IMR-90 (cell line): ENCODE data around the gene CIAO3. TPM values are rescaled to one million over a fixed set of nuclear protein-coding genes. Genes with fewer than 3 reads are reported as not detected.

Experiments used
- ATAC-seq: fragments of 200-7000 bp; cut with Tn5 transposase; 2 replicates; pipeline ENCODE4 v1.9.1; 2020; ENCODE audit warnings: low read depth, mild to moderate bottlenecking, moderate library complexity
- BruUV-seq: library from RNA; stranded (reverse); fragments of 400-500 nt; replicated peaks from 2 replicates; lab custom pipeline; 2021; lab: Mats Ljungman, UMichigan
- CTCF ChIA-PET: fragments of 300-600 bp; formaldehyde crosslinking; extraction: SDS; loops from one replicate; lab custom pipeline; 2021; ENCODE audit warnings: antibody characterized with exemption; lab: Yijun Ruan, JAX
- POLR2A ChIA-PET: fragments of 300-600 bp; sonication (Branson Sonifier 250); formaldehyde crosslinking; loops from one replicate; lab custom pipeline; 2022; ENCODE audit warnings: antibody characterized with exemption; ENCODE audit not compliant: unreplicated experiment; lab: Charles Lee
- DNase-seq: peaks from one replicate; pipeline ENCODE4 v3.0.0; 2013
- H2AFZ ChIP-seq: replicated peaks from 2 replicates; pipeline ENCODE3; 2013; ENCODE audit warnings: low read length, mild to moderate bottlenecking; ENCODE audit not compliant: poor library complexity
- H2AK5ac ChIP-seq: 2 replicates; pipeline ENCODE4 v1.6.1; 2013; ENCODE audit warnings: low read depth, low read length, inconsistent platforms
- H2AK9ac ChIP-seq: replicated peaks from 2 replicates; pipeline ENCODE3; 2013; ENCODE audit warnings: mild to moderate bottlenecking, low read depth, low read length, moderate library complexity; ENCODE audit not compliant: poor library complexity
- H2BK120ac ChIP-seq: 2 replicates; pipeline ENCODE4 v1.6.1; 2013; ENCODE audit warnings: low read depth, low read length, inconsistent platforms
- H2BK15ac ChIP-seq: 3 replicates; pipeline ENCODE4 v1.6.1; 2013; ENCODE audit warnings: low read depth, low read length, inconsistent platforms
- H2BK20ac ChIP-seq: 2 replicates; pipeline ENCODE4 v1.6.1; 2013; ENCODE audit warnings: low read depth, mild to moderate bottlenecking, inconsistent platforms, low read length, moderate library complexity
- H2BK5ac ChIP-seq: 2 replicates; pipeline ENCODE4 v1.6.1; 2013; ENCODE audit warnings: mild to moderate bottlenecking, low read depth, low read length, inconsistent platforms; ENCODE audit not compliant: poor library complexity, severe bottlenecking
- H3K14ac ChIP-seq: replicated peaks from 2 replicates; pipeline ENCODE4 v1.6.1; 2013; ENCODE audit warnings: low read depth, low read length, inconsistent platforms
- H3K18ac ChIP-seq: 2 replicates; pipeline ENCODE4 v1.6.1; 2013; ENCODE audit warnings: low read depth, low read length, control low read depth
- H3K23ac ChIP-seq: 2 replicates; pipeline ENCODE4 v1.6.1; 2013; ENCODE audit warnings: low read depth, low read length, inconsistent platforms
- H3K27ac ChIP-seq: 2 replicates; pipeline ENCODE4 v1.5.1; 2013; ENCODE audit warnings: mild to moderate bottlenecking, control low read depth, low read length; ENCODE audit not compliant: insufficient read depth
- H3K27me3 ChIP-seq: 2 replicates; pipeline ENCODE4 v1.6.1; 2013; ENCODE audit warnings: low read length; ENCODE audit not compliant: control insufficient read depth, insufficient read depth
- H3K36me3 ChIP-seq: 2 replicates; pipeline ENCODE4 v1.6.1; 2013; ENCODE audit warnings: low read length, mixed read lengths; ENCODE audit not compliant: control insufficient read depth, insufficient read depth
- H3K4ac ChIP-seq: 2 replicates; pipeline ENCODE4 v1.6.1; 2013; ENCODE audit warnings: low read depth, low read length, inconsistent platforms
- H3K4me1 ChIP-seq: 2 replicates; pipeline ENCODE4 v1.6.1; 2013; ENCODE audit warnings: low read length, mixed read lengths; ENCODE audit not compliant: control insufficient read depth, insufficient read depth
- H3K4me2 ChIP-seq: 2 replicates; pipeline ENCODE4 v1.6.1; 2013; ENCODE audit warnings: low read depth, mild to moderate bottlenecking, control low read depth, low read length, moderate library complexity
- H3K4me3 ChIP-seq: 2 replicates; pipeline ENCODE4 v1.5.1; 2013; ENCODE audit warnings: low read depth, mild to moderate bottlenecking, control low read depth, low read length, moderate library complexity; ENCODE audit not compliant: insufficient read depth
- H3K56ac ChIP-seq: 2 replicates; pipeline ENCODE4 v1.6.1; 2013; ENCODE audit warnings: low read length, inconsistent platforms; ENCODE audit not compliant: insufficient read depth; ENCODE audit errors: extremely low read depth
- H3K79me1 ChIP-seq, 2 experiments: 2 replicates each; pipeline ENCODE4 v1.6.1; 2013; ENCODE audit warnings: low read length in 2 of 2, inconsistent platforms in 1 of 2, low read depth in 1 of 2
- H3K9ac ChIP-seq: 2 replicates; pipeline ENCODE4 v1.6.1; 2013; ENCODE audit warnings: low read depth, low read length, control low read depth
- H3K9me1 ChIP-seq: 2 replicates; pipeline ENCODE4 v1.6.1; 2013; ENCODE audit warnings: low read length, inconsistent platforms; ENCODE audit not compliant: insufficient read depth
- H3K9me3 ChIP-seq: 2 replicates; pipeline ENCODE4 v1.6.1; 2013; ENCODE audit warnings: low read length; ENCODE audit not compliant: control insufficient read depth, insufficient read depth
- H4K20me1 ChIP-seq: 2 replicates; pipeline ENCODE4 v1.6.1; 2013; ENCODE audit warnings: low read length, inconsistent platforms; ENCODE audit not compliant: insufficient read depth
- H4K5ac ChIP-seq: 2 replicates; pipeline ENCODE4 v1.6.1; 2013; ENCODE audit warnings: mild to moderate bottlenecking, low read depth, low read length, control low read depth
- H4K8ac ChIP-seq, 2 experiments: 2 replicates each; pipeline ENCODE4 v1.6.1; 2013; ENCODE audit warnings: low read depth in 2 of 2, low read length in 2 of 2, control low read depth in 1 of 2, inconsistent platforms in 1 of 2
- H4K91ac ChIP-seq: 2 replicates; pipeline ENCODE4 v1.6.1; 2013; ENCODE audit warnings: low read depth, low read length, inconsistent platforms; ENCODE audit not compliant: insufficient read depth
- BHLHE40 ChIP-seq: fragments of 150-350 bp; IDR thresholded peaks from 2 replicates; pipeline ENCODE4 v1.6.1; 2016; ENCODE audit warnings: mild to moderate bottlenecking, low read depth, low read length
- CEBPB ChIP-seq: IDR thresholded peaks from 2 replicates; pipeline ENCODE4 v1.6.1; 2012; ENCODE audit warnings: low read depth, low read length, improper control_type of control experiment
- CHD1 ChIP-seq: IDR thresholded peaks from 2 replicates; pipeline ENCODE4 v1.6.1; 2012; ENCODE audit warnings: low read depth, low read length, improper control_type of control experiment
- FOS ChIP-seq: fragments of 150-350 bp; IDR thresholded peaks from 2 replicates; pipeline ENCODE4 v1.6.1; 2016; ENCODE audit warnings: low read depth, low read length
- MAFK ChIP-seq: IDR thresholded peaks from 2 replicates; pipeline ENCODE4 v1.6.1; 2012; ENCODE audit warnings: low read depth, low read length, improper control_type of control experiment
- MAZ ChIP-seq: IDR thresholded peaks from 2 replicates; pipeline ENCODE4 v1.6.1; 2012; ENCODE audit warnings: low read depth, mild to moderate bottlenecking, low read length, improper control_type of control experiment, moderate library complexity, borderline replicate concordance
- MXI1 ChIP-seq: IDR thresholded peaks from 2 replicates; pipeline ENCODE4 v1.6.1; 2012; ENCODE audit warnings: low read depth, mild to moderate bottlenecking, low read length, moderate library complexity, borderline replicate concordance
- NFE2L2 ChIP-seq: fragments of 150-350 bp; IDR thresholded peaks from 2 replicates; pipeline ENCODE4 v1.6.1; 2016; ENCODE audit warnings: low read depth, mild to moderate bottlenecking, low read length
- POLR2A ChIP-seq: IDR thresholded peaks from 2 replicates; pipeline ENCODE4 v1.6.1; 2012; ENCODE audit warnings: mild to moderate bottlenecking, low read depth, low read length
- RAD21 ChIP-seq: IDR thresholded peaks from 2 replicates; pipeline ENCODE4 v1.6.1; 2012; ENCODE audit warnings: low read length, improper control_type of control experiment
- RCOR1 ChIP-seq: IDR thresholded peaks from 2 replicates; pipeline ENCODE4 v1.6.1; 2012; ENCODE audit warnings: mild to moderate bottlenecking, low read length, improper control_type of control experiment; ENCODE audit not compliant: insufficient replicate concordance
- RFX5 ChIP-seq: IDR thresholded peaks from 2 replicates; pipeline ENCODE4 v1.8.0; 2012; ENCODE audit warnings: low read depth, mild to moderate bottlenecking, low read length, moderate library complexity
- SMC3 ChIP-seq: fragments of 150-350 bp; IDR thresholded peaks from 2 replicates; pipeline ENCODE4 v1.6.1; 2016; ENCODE audit warnings: low read depth, mild to moderate bottlenecking, antibody characterized with exemption, low read length, moderate library complexity
- WGBS, 2 experiments: methylation state at CpG; one replicate each; pipeline versions ENCODE4 v1.1.5 to v1.1.7; 2013; ENCODE audit warnings: missing lambda C conversion rate in 2 of 2; ENCODE audit not compliant: insufficient read length in 1 of 2; ENCODE audit errors: extremely low coverage in 2 of 2; 5-methylcytosine and 5-hydroxymethylcytosine counted together
- dilution Hi-C: fragments of 300-500 bp; cut with HindIII; formaldehyde crosslinking; loops from one replicate; pipeline ENCODE4 v1.14.3; 2018; ENCODE audit warnings: low sequenced_read_pairs; ENCODE audit not compliant: unreplicated experiment
- in situ Hi-C: fragments of 300-500 bp; cut with MboI; formaldehyde crosslinking; loops from 3 replicates; pipeline ENCODE4 v1.14.3; 2019; ENCODE audit warnings: low sequenced_read_pairs, inconsistent platforms, mixed read lengths
- intact Hi-C: fragments of 100-400 bp; cut with micrococcal nuclease; formaldehyde crosslinking; loops from 2 replicates; pipeline ENCODE4 v1.10.0; 2022
- polyA plus RNA-seq, 3 experiments: library from polyadenylated mRNA; depleted of rRNA; stranded (reverse); fragments of >200 nt; gene quantifications; 2 replicates each; pipeline ENCODE4 v1.2.3, GENCODE V29; 2012; ENCODE audit warnings: low replicate concordance in 1 of 3
- total RNA-seq: library from RNA; depleted of rRNA; stranded (reverse); fragments of >200 nt; gene quantifications from 2 replicates; pipeline ENCODE4 v1.2.3, GENCODE V29; 2012
- TF ChIP-seq, protein P1 (sequence below): fragments of 150-350 bp; IDR thresholded peaks from 2 replicates; pipeline ENCODE4 v1.6.1; 2016; ENCODE audit warnings: low read depth, mild to moderate bottlenecking, low read length, moderate library complexity, borderline replicate concordance
- TF ChIP-seq, protein P2 (sequence below): fragments of 150-350 bp; IDR thresholded peaks from 2 replicates; pipeline ENCODE4 v1.6.1; 2017; ENCODE audit warnings: mild to moderate bottlenecking, antibody characterized with exemption, low read length, low read depth
- TF ChIP-seq, protein P3 (sequence below): conservative IDR thresholded peaks from 2 replicates; pipeline ENCODE4 v1.5.1; 2012; ENCODE audit warnings: mild to moderate bottlenecking, low read depth, low read length, improper control_type of control experiment

The CIAO3 gene
- total and polyA plus RNA-seq, 2 of the 4 experiments (the other 2 are of a cell fraction) = 17.0 to 20.2 TPM

DNA sequence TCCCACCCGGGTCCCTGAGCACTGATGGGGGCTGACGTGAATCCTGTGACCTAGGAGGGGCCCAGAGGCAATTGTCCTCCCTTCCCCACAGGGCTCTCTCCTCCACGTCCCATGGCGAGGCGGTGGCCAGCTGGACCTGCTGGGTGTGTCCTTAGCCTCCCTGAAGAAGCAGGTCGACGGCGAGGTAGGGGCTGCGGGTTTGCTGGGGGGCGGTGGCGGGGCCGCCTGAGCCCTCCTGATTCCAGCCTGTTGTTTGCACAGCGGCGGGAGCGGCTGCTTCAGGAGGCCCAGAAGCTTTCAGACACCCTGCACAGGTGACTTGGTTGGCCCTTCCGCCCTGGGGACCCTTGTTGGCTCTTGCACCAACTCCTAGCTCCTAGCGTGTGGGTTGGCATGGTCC lies 49.3 kb upstream of the CIAO3 start:
- intact Hi-C loops = no loop called here
- Histone ChIP-seq H2BK15ac (no peak overlapping the region), H3K4ac (no peak overlapping the region), H3K9me1 (no peaks in the 10 kb centered on the region), H2AFZ (no peak overlapping the region), H2BK120ac (no peak overlapping the region), H3K27me3 (no peaks in the 10 kb centered on the region), H3K9ac (no peak overlapping the region), H3K56ac (no peak overlapping the region), H4K91ac (no peak overlapping the region), H3K9me3 (no peaks in the 10 kb centered on the region), H2AK9ac (no peak overlapping the region), H3K36me3 (peaks cover 18% of the 10 kb centered on the region), H3K79me1 (peaks cover 4 to 35% of the 10 kb centered on the region in 2 experiments; a peak in 2 of 4 replicates), H3K4me2 (no peak overlapping the region), H4K5ac (no peak overlapping the region), H4K8ac (no peak overlapping the region), H2BK5ac (no peak overlapping the region), H3K27ac (no peak overlapping the region), H3K14ac (no peak overlapping the region), H2BK20ac (no peak overlapping the region), H3K23ac (no peak overlapping the region), H3K18ac (no peak overlapping the region), H2AK5ac (no peak overlapping the region), H4K20me1 (peaks cover 23% of the 10 kb centered on the region), H3K4me1 (peaks cover 11% of the 10 kb centered on the region; the same call in 1 of the 2 replicates), H3K4me3 (no peak overlapping the region)
- in situ Hi-C loops = no loop called here
- 95% methylated on average over 9 of the region's 17 CpGs; no CpG with 5 or more reads in 1 of the 2 experiments for WGBS, 2 experiments
- POLR2A ChIA-PET = no interaction called here
- DNase-seq (no peak), ATAC-seq (no peak)
- dilution Hi-C loops = no loop called here
- TF ChIP-seq CHD1 (no peak), POLR2A (no peak), NFE2L2 (no peak), FOS (no peak), CEBPB (no peak), SMC3 (no peak), RCOR1 (no peak), MXI1 (no peak), MAFK (no peak), MAZ (no peak), BHLHE40 (no peak), RFX5 (no peak), RAD21 (no peak)
- TF ChIP-seq, protein P1, sequence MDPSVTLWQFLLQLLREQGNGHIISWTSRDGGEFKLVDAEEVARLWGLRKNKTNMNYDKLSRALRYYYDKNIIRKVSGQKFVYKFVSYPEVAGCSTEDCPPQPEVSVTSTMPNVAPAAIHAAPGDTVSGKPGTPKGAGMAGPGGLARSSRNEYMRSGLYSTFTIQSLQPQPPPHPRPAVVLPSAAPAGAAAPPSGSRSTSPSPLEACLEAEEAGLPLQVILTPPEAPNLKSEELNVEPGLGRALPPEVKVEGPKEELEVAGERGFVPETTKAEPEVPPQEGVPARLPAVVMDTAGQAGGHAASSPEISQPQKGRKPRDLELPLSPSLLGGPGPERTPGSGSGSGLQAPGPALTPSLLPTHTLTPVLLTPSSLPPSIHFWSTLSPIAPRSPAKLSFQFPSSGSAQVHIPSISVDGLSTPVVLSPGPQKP = no peak
- TF ChIP-seq, protein P2, sequence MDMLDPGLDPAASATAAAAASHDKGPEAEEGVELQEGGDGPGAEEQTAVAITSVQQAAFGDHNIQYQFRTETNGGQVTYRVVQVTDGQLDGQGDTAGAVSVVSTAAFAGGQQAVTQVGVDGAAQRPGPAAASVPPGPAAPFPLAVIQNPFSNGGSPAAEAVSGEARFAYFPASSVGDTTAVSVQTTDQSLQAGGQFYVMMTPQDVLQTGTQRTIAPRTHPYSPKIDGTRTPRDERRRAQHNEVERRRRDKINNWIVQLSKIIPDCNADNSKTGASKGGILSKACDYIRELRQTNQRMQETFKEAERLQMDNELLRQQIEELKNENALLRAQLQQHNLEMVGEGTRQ = no peak
- TF ChIP-seq, protein P3, sequence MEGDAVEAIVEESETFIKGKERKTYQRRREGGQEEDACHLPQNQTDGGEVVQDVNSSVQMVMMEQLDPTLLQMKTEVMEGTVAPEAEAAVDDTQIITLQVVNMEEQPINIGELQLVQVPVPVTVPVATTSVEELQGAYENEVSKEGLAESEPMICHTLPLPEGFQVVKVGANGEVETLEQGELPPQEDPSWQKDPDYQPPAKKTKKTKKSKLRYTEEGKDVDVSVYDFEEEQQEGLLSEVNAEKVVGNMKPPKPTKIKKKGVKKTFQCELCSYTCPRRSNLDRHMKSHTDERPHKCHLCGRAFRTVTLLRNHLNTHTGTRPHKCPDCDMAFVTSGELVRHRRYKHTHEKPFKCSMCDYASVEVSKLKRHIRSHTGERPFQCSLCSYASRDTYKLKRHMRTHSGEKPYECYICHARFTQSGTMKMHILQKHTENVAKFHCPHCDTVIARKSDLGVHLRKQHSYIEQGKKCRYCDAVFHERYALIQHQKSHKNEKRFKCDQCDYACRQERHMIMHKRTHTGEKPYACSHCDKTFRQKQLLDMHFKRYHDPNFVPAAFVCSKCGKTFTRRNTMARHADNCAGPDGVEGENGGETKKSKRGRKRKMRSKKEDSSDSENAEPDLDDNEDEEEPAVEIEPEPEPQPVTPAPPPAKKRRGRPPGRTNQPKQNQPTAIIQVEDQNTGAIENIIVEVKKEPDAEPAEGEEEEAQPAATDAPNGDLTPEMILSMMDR = no peak
- no TSS peak for BruUV-seq
- CTCF ChIA-PET = no interaction called here
